ENCODE measurements around the gene MPP2. TPM values are rescaled to one million over a fixed set of nuclear protein-coding genes. Genes with fewer than 3 reads are reported as not detected.

MPP2 gene
- total and polyA plus RNA-seq, 9 of the 15 experiments (the other 6 are each of a cell fraction or from before 2014, with no cell fraction given), result 0.04 to 1.0 (median 0.24) TPM

GRCh38 chr17:43879723-43880419 lies 27.5 kb downstream of the MPP2 start:
- Histone ChIP-seq H3K79me2 (ENCODE audit: control insufficient read depth, insufficient read depth, low read length) (no peaks in the 10 kb centered on the region), H3K27me3 (ENCODE audit: control insufficient read depth in 2 of 2, insufficient read depth in 2 of 2, low read length in 2 of 2) (peaks cover 4 to 19% of the 10 kb centered on the region in 2 experiments; a peak in 2 of 5 replicates), H3K36me3 (ENCODE audit: control insufficient read depth, insufficient read depth, low read length) (no peaks in the 10 kb centered on the region), H3K4me3 (no peak overlapping the region), H3K9ac (ENCODE audit: insufficient read depth in 1 of 2, low read depth in 2 of 2, low read length in 2 of 2) (0 out of 4 replicates have a peak overlapping the region, but pooled peaks of 1 of the 2 experiments have one; percentile 0), H3K4me2 (ENCODE audit: insufficient read depth, low read length) (peak overlapping the region; percentile 46; the same call in 1 of the 2 replicates), H2AFZ (ENCODE audit: low read depth, low read length) (peak overlapping the region; percentile 68; the same call in 1 of the 2 replicates), H3K9me1 (ENCODE audit: control insufficient read depth, insufficient read depth, low read length) (no peaks in the 10 kb centered on the region), H3K4me1 (replicated peaks in 1 of 2; ENCODE audit: control insufficient read depth in 2 of 2, insufficient read depth in 2 of 2, low read length in 2 of 2) (peaks cover 0 to 33% of the 10 kb centered on the region in 2 experiments; a peak in 3 of 5 replicates), H4K20me1 (replicated peaks; ENCODE audit: control insufficient read depth, insufficient read depth, low read length) (no peaks in the 10 kb centered on the region; the same call in 1 of the 2 replicates), H3K9me3 (replicated peaks; ENCODE audit: control insufficient read depth, insufficient read depth, low read depth, low read length) (no peaks in the 10 kb centered on the region), H3K27ac (ENCODE audit: extremely low read depth, low read depth, low read length) (no peak overlapping the region)
- no peak; the same call in 2 of the 3 replicates for ATAC-seq
- FAIRE-seq, result no peak
- BruUV-seq (replicated peaks), result no TSS peak
- CTCF ChIA-PET (ENCODE audit: low intra/inter-chr PET ratio), result interaction anchor here (0.6 to 1.4 kb wide), 3 partner anchors 12 to 331 kb away, joined by 3 read pairs; no protein-coding TSS in a partner anchor
- intact Hi-C loops (cut with micrococcal nuclease), result loop anchor here (2.0 kb wide), 1 partner anchor 115 kb away; no protein-coding TSS in a partner anchor
- WGBS (ENCODE audit: insufficient coverage, low coverage, missing lambda C conversion rate), result 17% methylated on average over 20 of the region's 20 CpGs
- POLR2A ChIA-PET, result interaction anchor here (0.7 kb wide), 1 partner anchor 47 kb away, joined by 4 read pairs; no protein-coding TSS in a partner anchor
- in situ Hi-C loops (cut with MboI), result no loop called here
- DNase-seq (ENCODE audit: extremely low read depth in 1 of 4, low spot score in 3 of 4), result no peak
- no peak for TF ChIP-seq ZNF644 (tag; IDR thresholded peaks at IDR 0.05; ENCODE audit: low read depth)
- TF ChIP-seq KDM1A (IDR thresholded peaks at IDR 0.05), result no peak
- TF ChIP-seq ZSCAN32 (CRISPR knock-in tag; IDR thresholded peaks at IDR 0.05), result no peak
- no peak for TF ChIP-seq SLC30A9 (CRISPR knock-in tag; IDR thresholded peaks at IDR 0.05)
- TF ChIP-seq KDM5B (IDR thresholded peaks at IDR 0.05; ENCODE audit: insufficient replicate concordance, low read depth, low read length), result no peak
- TF ChIP-seq PHB (CRISPR knock-in tag; IDR thresholded peaks at IDR 0.05), result no peak
- no peak for TF ChIP-seq CBX1 (IDR thresholded peaks at IDR 0.05; ENCODE audit: low read depth)
- TF ChIP-seq ZNF449 (CRISPR knock-in tag; IDR thresholded peaks at IDR 0.05), result no peak
- no peak for TF ChIP-seq ZNF766 (CRISPR knock-in tag; conservative IDR thresholded peaks at IDR 0.05)
- no peak for TF ChIP-seq MLX (CRISPR knock-in tag; conservative IDR thresholded peaks at IDR 0.05)
- no peak for TF ChIP-seq CHD1 (IDR thresholded peaks at IDR 0.05; ENCODE audit: low read length)
- TF ChIP-seq KLF13 (tag; IDR thresholded peaks at IDR 0.05; ENCODE audit: borderline replicate concordance, low read depth), result no peak
- TF ChIP-seq CEBPZ (IDR thresholded peaks at IDR 0.05; ENCODE audit: borderline replicate concordance, low read depth, low read length), result no peak
- TF ChIP-seq XRCC5 (IDR thresholded peaks at IDR 0.05; ENCODE audit: low read depth, low read length), result no peak
- TF ChIP-seq GTF2F1 (IDR thresholded peaks at IDR 0.05; ENCODE audit: low read depth, low read length), result no peak
- TF ChIP-seq CGGBP1 (CRISPR knock-in tag; IDR thresholded peaks at IDR 0.05), result no peak

Measured in K562 (cell line).